HG02973 (cell line): ENCODE results near the gene TMEM117.

ENCODE experiments used
- ATAC-seq: cut with Tn5 transposase; IDR thresholded peaks from one replicate; pipeline ENCODE4 v1.9.1; 2021; ENCODE audit warnings: moderate library complexity; ENCODE audit not compliant: unreplicated experiment

Gene TMEM117

GRCh38 chr12:43835656-43836474 lies at the start of gene TMEM117:
Gene TMEM117 (plus strand): TSS chr12:43836081.
- peak; percentile 76 for ATAC-seq

- no peak for ATAC-seq
Measured at GRCh38 chr12:43786899-43787693, 48.8 kb upstream of the TMEM117 start.

DNA sequence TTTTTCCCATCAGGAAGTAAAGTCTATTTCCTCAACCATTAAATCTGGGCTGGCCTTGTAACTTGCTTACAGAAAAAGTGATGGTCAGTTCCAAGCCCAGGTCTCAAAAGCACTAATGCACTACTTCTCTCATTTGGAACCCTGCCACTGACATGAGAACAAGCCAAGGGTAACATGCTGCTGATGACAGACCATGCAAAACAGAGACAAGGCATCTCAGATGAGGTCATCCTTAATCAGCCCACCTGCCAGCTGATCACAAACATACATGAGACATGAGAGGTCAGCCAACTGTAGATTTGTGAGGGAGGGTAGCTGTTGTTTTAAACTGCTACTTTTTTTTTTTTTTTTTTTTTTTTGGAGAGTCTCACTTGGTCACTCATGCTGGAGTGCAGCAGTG lies 45.9 kb upstream of the TMEM117 start:
- no peak for ATAC-seq

DNA sequence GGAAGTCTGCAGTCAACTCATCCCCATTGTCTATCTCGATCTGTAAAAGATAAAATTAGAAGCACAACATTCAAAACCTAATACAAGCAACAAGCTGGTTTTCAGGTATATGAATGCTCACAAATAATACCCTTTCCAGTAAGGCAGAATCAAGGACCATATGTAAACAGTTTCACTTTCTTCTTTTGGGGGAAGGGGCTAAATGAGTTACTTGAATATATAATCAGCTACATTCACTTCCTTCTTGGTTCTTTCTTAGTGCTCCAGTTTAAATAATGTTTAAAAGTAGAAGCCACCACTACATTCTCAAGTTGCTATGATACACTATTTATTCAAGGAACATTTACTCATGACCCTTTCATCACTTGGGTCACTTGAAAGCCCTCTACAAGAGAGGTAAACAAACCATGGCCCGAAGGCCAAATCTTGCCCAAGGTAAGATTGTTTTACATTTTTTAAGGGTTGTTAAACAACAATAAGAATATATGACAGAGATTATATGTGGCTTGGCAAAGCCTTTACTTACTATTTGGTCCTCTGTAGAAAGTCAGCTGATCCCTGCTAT lies 40.1 kb upstream of the TMEM117 start:
- ATAC-seq = no peak

DNA sequence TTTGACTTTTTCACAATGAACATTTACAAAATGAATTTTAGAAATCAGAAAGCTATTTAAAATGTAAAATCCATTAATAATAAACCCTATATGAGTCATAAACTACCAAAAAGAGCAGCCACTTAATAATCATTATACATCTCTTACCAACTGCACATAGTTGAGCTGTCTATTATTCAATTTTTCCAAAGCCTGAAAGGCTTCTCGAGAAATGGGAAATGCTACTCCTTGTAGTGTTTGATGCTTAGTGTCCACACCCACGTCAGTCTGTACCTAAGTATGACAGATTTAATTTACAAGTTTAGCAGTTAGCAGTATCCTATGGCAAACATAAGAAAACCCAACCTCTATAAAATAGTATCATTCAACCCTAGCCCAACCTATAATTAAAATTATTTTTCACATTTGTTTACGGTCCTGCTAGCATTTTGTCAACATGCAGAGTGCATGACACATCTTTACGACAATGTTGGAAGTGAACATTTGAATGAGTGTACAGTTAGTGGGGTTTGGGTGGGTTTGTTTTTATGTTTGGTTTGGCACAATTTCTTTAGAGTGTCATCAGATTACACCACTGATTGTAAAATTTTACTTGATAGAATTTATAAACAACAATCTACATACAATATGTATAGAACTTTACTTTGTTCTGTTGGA lies 38.2 kb upstream of the TMEM117 start:
- ATAC-seq = no peak

DNA sequence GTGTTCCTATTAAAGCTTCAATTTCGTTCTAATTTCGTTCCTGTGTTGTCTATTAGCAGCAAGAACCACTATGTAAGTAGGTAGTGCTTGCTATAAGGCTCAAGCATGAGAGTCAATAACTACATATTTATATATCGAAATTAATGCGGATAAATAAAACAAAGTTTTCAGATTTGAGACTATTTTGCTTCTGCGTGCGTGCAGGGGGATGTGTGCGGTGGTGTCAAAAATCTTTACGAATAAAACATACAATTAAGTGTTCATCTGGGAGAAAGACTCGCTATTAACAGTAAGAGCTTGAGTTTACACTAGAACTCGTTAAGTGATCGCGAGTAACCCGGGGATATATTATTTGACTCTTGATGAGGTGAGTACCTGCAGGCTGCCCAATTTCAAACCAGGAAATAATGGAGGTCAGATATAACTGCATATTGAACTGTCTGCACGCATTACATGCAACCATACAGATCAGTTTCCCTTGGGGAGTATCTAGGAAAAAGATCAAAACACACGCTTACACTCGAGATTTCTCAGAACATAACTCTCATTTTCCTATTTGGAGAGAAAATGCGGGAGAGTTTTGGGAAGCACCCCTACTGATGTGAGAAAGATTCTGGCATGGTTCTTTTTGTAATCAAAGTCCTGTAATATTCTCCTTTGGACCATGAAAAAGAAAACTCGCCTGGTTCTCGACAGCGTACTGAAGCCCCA lies 30.6 kb upstream of the TMEM117 start:
- no peak for ATAC-seq

DNA sequence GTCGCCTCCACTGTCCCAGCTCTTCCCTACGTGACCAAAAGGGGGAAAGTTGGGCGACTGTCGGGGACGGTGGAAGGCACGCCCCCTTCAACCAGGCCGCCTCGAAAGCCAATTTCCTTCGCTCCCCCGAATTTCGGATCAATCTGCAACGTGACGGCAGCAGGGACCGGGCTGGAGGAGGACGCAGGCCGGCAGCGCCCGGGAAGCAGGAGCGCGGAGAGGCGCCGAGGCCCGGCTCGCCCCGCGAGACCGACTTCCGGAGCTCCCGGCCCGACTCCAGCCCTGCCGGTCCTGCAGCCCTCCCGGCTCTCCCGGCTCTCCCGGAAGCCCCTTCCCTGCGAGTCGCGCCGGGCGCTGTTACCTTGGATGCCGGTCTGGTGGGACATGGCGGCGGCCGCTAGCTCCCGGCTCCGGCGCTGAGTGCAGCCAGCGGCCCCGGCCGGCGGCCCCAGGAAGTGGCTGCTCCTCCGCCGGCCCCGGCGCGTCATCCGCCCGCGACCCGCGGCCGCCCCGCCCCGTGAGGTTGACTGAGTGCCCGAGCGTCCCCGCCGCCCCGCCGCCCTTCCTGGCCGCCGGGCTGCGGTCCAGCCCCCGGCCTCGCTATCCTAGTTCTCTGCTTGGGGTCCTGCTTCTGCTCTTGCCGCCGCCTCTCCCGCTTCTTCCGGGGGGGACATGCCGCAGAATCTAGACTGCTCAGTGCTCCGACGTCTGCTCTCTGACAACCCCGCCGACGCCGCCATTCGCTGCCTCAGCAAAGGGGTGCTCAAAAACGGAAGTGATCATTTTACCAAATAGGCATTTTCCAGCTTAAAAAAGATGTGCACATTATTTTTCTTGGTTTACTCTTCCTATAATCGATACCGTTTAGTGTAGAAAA lies 29.8 kb upstream of the TMEM117 start, which contains the start of gene TWF1:
Gene TWF1, minus strand, starts transcription at position 458 of the 877 bp plus-strand sequence. Its CDS starts 72 bp downstream, at position 386.
- peak; percentile 94 for ATAC-seq

DNA sequence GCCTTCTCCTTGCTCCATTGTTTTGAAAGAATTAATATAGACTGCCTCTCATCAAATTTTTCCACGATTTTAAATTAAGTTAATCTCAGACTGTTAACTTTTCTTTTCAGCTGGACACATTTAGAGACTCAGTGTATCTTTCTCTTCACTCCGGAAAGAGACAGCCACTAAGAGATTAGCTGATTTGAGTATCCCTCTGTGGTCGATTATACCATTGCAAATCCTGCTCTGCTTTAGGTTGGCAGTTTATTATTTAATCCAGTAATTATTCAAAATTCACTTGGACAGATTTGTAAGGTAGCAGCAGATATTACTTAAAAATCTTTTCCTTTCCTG lies 29.2 kb upstream of the TMEM117 start:
- no peak for ATAC-seq

DNA sequence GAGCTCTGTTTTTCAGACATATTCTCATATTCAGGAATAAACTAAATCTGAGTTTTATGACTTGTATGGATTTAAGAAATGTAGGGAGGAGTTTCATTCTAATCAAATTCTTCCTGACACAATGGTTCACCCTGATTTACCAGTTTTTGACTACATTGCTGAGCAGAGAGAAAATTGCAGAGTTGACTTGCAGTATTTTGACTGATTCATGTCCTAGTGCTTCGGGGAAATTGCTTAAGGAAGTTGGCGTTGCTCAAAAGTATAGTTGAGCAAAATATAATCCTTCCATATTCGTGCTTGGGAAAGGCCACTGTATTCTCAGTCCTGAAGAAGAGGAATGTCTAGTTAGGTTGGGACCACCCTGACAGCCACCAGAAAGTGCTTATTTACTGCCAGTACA lies 28.5 kb upstream of the TMEM117 start:
- ATAC-seq = no peak

DNA sequence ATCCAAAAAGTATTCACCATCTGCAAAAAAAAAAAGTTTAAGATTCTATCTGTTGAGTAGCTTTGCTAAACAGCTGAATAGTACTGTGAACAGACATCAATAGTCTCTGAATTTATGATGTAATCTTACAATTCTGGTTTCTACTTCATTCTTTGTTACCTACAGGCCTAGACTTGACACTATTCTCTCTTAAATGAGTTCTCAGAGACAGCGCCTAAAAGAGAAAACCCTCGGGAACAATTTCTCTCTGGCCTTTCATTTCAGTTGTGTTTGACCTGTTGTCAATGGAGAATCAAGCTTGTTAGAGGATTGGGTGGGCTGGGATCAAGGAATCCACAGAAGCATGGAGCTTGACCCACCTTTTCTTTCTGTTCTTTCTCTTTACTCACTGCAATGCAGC lies 23.8 kb upstream of the TMEM117 start:
- no peak for ATAC-seq

DNA sequence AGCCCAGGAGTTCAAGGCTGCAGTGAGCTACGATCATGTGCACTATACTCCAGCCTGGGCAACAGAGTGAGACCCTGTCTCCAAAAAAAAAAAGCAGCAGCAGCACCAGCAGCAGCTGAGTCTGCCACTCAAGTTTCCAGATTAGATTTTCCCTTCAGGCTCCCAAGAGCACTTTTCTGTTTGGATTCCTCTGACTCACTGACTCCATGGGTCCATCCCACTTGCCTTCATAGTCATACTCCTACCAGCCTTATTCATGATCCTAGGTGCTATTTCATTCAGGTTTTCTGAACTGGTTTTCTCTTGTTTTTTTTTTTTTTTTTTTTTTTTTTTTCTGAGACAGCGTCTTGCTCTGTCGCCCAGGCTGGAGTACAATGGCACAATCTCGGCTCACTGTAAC lies 23.0 kb upstream of the TMEM117 start:
- no peak for ATAC-seq

DNA sequence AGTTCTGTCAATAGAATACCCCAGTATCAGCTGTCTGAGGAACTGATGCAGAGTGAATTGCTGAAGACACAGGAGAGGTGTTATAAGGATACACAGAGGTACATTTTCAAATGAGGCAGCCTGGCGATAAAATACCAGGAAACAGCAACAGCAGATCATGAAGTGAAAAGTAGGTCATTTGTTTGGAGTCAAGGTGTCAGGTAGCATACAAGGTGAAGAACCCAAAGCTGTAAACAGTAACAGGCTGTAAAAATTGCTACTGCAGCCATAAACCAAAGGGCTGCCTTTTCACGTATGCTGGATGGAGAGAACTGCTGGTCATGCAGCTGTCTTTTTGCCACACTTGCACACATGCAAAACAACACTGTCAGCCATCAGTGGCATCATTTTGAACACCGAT lies 20.5 kb upstream of the TMEM117 start:
- no peak for ATAC-seq

DNA sequence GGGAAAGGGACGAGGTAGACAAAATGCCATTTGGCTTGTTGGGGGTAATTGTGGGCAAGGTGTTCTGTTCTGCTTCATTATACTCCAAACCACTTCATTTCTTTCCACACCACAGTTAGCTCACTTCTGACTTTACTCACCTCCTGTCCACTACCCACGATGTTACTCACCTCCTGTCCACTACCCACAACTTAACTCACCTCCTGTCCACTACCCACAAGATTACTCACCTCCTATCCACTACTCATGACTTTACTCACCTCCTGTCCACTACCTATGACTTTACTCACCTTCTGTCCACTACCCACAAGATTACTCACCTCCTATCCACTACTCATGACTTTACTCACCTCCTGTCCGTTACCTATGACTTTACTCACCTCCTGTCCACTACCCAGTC lies 19.7 kb upstream of the TMEM117 start:
- no peak for ATAC-seq

GRCh38 chr12:43824207-43824775 lies 11.6 kb upstream of the TMEM117 start:
- ATAC-seq = no peak

GRCh38 chr12:43826681-43827080 lies 9.2 kb upstream of the TMEM117 start:
- no peak for ATAC-seq

DNA sequence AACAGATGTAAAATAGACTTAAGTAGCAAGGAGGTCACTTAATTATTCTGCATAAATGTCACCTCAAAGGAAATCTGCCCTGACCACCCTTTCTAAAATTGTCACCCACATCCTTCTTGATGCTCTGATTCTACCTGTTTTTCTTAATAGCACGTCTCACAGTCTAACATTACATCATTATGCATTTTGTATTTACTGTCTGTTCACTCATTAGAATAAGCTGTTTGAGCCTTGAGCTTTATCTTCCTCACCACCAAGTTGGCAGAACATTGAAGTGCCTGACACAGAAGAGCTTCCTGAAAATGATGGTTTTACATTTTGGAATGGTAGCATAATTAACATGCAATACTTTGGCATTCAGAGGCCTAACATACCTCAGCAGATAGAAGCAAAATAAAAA lies 8.8 kb upstream of the TMEM117 start:
- ATAC-seq = no peak

GRCh38 chr12:43832463-43833168 lies 3.3 kb upstream of the TMEM117 start:
- ATAC-seq = no peak

GRCh38 chr12:43835264-43835655 lies 621 bp upstream of the TMEM117 start:
- ATAC-seq = no peak

DNA sequence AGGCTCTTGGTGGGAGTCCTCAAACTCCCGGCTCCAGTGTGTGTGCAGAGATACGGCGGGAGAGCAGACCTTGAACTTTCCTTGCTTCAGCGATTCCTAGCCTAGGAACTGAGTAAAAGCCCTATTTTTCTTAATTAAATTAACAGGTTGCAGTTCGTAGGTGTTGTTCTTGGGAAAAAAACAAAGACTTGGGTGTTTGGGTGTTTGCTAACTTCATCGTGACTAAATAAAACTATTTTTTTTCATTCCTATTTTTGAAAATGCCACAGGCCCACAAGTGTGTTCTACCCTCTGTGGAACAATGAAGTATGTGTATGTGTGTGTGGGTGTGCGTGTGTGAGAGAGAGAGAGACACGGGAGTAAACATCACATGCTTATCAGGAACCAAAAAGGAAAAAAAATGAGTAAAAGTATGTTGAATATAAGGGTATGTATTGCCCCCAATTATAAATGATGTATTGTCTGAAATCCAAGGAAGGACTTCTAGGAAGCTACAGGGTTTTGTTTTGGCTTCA lies 651 bp downstream of the TMEM117 start:
- ATAC-seq = peak; percentile 33
